NCI-H1417 treated with DMSO at 0.1 percent for 48 hours (cell line): ENCODE measurements around the gene TBC1D22A.

Experiments used
- DNase-seq: peaks from one replicate; lab custom pipeline; 2025; lab: John Stamatoyannopoulos, UW

TBC1D22A gene

DNA sequence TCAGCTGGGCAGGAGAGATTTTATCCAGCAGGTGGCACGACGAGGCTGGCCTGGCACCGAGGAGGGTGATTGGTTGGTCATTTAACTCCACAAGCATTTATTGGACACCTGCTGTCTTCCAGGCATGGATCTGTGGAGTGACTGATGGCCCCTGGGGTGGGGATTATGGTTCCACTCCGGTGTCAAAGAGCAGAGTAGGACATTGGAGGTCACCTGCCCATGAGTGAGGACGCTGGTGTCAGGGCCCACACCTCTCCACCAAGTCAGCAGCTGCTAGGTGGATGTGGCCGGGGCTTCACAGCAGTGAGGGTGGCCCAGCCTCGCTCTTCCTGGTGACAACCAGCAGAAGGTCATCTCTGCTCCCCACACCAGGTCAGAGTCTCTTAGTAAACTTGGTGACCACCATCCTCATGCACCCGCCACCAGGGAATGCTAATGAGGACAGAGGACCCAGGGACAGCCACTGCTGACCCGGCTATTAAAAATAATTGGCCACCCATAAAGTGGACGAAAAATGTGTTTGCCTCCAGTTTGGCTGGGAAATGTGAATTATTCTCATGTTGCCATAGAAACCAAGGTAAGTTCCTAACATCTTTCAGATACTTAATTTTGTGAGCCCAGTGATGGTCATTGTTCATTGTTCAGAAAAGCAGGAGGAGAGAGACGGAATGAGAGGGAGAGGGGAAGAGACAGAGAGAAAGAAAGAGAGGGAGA, 428.7 kb downstream of the TBC1D22A start:
- no peak for DNase-seq

- DNase-seq: no peak
Measured at GRCh38 chr22:47191671-47192650, 429.5 kb downstream of the TBC1D22A start.

DNA sequence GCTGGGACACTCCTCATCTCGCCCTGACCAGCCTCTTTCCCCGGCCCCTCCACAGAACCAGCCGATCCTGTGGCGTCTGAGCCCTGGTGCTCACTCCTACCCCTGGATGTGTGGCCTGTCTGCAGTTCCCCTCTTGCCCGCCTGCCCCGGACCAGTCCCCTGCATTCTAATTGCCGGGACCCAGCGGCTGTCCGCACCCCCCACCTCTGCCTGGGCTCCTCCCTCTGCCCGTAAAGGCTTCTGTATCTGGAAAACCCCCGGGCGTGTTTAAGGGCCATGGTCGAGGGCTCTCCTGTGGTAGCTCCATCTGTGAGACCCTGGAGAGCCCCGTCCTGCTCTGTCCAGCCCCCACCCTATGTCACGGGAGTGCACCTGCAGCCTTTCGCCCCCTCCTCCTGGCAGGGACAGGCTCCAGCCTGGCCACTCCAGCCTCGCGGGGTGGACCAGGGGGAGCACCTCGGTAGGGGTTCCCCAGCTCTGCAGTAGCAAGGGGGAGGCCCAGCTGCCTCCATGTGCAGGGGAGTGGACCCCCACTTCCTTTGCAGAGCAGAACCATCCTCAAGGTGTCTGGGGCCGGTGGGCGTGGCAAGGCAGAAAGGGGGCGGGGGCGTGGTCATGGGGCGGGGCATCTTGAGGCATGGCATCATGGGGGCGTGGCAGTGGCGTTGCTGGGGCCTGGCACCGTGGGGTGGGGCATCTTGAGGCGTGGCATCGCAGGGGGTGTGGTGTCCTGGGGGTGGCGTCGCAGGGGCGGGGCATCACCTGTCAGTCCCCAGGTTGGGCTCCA, 430.4 kb downstream of the TBC1D22A start:
- DNase-seq: no peak

GRCh38 chr22:47193606-47194329, 431.3 kb downstream of the TBC1D22A start:
- no peak for DNase-seq

GRCh38 chr22:47194476-47195155, 432.2 kb downstream of the TBC1D22A start:
- no peak for DNase-seq

- DNase-seq: no peak
Measured at GRCh38 chr22:47195156-47195483, 432.7 kb downstream of the TBC1D22A start.

- no peak for DNase-seq
Measured at GRCh38 chr22:47195484-47196165, 433.2 kb downstream of the TBC1D22A start.

DNA sequence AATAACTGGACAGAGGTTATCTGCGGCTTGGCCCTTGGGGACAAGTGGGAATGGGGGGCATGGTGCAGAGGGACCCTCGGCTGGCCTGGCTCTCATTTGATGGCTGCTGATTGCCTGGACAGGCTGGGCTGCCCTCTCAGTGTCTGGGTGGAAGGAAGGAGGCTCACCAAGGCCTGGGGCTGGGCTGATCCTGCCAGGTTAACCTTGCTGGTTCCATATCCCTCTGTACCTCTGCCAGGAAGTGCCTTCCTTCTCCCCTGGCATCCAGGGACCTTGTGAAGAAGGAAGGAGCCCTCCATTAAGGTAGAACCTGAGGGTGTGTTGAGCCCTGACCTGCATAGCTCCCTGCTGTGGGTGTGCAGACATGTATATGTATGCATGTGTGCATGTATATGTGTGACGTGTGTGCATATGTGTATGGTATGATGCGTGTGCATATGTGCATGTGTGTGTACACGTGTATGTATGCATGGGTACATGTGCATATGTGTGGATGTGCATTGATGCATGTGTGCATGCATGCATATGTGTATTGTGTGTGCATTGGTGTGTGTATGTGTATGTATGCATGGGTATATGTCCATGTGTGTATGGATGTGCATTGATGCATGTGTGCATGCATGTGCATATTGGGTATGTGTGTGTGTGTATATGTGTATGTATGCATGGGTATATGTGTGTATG, 433.9 kb downstream of the TBC1D22A start:
- DNase-seq: no peak

DNA sequence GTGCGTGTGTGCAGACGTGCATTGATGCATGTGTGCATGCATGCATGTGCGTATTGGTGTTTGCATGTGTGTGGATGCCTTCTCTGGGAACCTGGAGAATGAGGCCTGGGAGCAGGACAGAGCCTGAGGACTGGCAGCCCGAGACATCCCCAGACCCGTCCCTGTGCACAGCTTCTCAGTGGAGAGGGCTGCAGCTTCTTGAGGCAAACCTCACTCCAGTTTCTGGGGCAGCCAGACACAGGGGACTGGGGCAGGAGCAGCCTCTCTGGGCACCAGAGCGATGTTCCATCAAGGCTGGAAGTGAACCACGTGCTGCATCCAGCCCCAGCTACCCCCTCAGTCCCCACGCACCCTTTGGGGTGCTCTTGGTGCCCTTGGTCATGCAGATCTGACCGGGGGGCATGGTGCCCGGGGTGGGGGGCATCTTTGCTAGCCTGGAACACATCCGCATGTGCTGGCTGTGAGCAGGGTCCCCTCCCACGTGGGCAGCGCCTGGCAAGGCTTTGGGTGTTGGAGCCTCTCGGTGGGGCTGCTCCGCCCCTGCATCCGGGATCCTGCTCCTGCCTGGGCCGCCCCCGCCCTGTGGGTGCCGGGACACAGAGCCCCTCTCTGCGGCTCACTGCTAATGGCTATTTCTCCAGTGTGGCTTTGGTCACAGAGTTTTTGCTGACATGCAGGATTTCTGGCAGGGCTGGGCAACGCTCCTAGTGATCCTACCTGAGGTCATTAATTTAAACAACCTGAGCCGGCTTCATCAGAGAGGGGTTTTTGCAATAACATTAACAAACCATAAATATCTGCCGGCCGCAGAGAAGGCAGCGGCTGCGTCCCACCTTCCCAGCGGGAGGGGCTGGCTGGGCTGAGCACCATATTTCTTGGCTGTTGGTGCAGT, 434.7 kb downstream of the TBC1D22A start:
- DNase-seq: no peak

DNA sequence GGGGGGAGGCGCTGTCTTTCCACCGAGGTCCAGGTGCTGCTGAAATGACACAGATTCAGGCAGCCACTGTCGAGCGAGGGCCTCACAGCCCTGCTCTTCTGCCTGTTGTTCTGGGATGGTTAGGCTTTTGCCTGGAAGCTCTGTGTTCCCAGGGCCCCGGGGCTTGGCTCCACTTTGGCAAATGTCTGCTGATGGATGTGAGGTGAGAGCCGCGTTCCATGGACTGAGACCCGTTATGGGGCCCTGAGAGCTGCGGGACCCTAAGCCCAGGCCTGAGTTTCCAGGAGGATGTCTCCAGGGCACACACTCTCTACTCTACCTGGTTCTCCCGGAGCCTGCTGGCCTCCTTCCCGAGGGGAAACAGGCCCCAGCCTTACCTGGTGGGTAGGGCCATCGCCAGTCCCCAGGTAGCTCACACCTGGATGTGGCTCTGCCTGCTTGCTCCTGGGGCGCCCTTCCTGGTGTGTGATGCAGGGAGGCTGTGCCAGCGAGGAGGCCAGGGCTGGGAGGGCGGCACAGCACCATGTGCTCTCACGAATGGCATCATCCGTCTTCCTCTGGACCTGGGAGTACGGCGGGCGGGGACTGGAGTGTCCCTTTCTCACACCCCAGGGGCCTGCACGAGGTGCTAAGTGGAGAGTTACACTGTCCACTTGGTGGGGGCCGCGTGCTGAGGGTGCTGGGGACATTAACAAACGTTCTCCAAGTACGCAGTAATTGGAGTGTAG, 435.5 kb downstream of the TBC1D22A start:
- no peak for DNase-seq

- no peak for DNase-seq
Measured at GRCh38 chr22:47198801-47199251, 436.4 kb downstream of the TBC1D22A start.

- no peak for DNase-seq
Measured at GRCh38 chr22:47199261-47199978, 437.0 kb downstream of the TBC1D22A start.

- no peak for DNase-seq
Measured at GRCh38 chr22:47199979-47200272, 437.5 kb downstream of the TBC1D22A start.

DNA sequence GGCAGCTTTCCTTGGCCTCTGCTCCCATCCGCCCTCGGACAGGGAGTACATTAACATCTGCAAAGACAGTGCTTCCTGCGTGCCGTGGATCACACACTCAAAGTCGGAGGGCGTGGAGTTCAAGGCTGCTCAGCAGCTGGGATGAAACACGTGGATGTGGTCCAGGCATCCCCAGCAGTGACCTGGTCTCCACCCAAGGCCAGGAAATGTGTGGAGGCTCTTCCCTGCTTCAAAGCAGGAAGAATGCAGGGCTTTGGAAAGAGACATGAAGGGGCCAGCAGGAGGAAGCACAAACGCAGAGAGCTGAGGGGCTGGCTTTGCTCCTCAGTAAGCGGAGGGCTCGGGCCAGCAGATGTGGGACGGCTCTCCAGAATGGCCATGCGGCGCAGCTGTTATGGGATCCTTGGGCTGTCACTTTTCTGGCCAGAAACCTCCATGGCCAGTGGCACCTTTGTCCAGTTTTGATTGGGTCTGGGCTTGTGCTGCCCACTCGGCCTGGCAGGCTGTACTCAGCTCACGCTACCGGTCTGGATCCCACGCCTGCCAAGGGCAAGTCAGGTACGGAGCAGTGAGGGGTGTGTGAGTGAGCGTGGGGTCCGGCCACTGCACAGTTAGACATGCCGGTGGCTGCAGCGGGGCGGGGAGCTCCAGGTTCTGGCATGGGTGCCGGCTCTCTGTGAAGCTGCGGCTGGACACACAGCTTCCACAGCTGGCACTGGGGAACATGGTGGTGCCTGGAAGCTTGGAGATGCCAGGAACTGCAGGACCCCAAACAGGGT, 438.0 kb downstream of the TBC1D22A start:
- DNase-seq: no peak

DNA sequence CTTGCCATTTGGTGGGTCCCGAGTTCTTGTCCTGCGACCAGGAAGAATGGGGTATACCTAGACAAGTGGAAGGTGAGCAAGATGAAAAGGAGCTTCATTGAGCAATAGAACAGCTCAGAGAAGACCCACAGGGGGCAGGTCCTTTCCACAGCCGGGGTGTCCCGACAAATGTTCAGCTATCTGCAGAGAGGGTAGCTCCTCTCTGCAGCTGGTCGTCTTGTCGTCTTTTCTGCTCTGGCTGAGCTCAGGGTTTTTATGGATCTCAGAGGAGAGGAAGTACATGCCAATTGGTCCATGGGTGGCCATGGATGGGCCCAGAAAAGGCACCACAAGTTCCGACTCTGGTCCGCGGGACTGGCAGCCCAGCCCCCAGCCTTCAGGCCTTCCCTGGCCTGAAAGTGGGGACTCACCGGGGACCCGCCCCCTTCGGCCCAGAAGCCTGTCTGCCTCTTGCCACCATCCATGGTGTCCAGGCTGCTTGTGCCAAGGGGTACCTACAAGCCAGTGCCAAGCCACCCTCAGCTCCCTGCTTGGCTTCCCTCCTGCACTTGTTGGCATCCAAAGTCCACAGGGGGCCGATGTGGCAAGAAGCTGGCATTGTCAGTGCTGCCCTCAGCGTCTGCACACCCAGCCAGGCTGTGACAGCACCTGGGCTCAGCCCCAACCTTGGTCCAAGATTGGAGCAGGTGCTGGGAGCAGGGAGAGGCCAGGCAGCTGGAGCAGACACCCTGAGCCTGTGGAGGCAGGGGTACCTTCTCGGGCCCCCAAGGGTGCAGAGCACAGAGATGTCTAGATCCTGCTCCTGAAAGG, 438.9 kb downstream of the TBC1D22A start:
- no peak for DNase-seq
